Measurements from ENCODE around the gene INAFM1.
A peak's percentile ranks its signal among the peaks of the same experiment; 100 is the strongest.

Gene INAFM1

DNA sequence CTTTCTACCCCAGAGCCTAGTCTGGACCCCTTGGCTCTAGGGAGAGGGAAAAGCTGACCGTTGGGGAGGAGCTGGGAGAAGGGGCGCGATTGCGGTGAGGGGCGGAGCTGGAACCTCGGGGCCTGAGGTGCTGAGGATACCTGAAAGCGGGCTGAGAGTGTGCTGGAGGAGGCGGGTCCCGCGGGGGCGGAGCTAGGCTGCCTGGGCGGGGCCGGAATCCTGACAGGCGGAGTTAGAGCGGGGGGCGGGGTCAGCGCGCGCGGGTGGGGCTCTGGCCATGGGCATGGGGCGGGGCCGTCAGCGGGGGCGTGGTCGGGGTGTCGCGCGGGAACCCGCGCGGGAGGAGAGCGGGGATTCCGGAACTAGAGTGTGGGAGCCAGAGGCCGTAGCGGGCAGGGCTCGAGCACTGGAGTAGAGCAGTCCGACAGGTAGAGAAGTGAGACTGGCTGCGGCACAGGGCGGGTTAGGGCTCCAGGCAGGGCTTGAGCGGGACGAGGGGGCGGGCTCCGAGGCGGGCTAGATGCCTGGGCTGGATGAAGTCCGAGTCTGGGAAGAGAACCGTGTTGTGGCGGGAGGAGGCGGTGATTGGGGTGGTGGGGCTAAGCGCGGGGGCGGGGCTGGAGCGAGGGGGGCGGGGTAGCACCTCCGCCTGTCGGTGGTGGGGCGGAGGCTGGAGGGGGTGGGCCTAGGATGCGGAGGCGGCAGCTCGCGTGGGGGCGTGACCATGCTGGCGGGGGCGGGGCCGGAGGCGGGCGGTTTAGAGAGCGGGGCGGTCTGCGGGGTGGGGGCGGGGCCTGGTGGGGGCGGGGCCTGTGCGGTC lies at the start of gene INAFM1:
INAFM1 (plus strand) TSS at position 815 of the 820 bp plus-strand sequence. CDS start 35 bp downstream, outside the sequence.
- DNase-seq (ENCODE audit: low spot score) = peak; percentile 88

DNA sequence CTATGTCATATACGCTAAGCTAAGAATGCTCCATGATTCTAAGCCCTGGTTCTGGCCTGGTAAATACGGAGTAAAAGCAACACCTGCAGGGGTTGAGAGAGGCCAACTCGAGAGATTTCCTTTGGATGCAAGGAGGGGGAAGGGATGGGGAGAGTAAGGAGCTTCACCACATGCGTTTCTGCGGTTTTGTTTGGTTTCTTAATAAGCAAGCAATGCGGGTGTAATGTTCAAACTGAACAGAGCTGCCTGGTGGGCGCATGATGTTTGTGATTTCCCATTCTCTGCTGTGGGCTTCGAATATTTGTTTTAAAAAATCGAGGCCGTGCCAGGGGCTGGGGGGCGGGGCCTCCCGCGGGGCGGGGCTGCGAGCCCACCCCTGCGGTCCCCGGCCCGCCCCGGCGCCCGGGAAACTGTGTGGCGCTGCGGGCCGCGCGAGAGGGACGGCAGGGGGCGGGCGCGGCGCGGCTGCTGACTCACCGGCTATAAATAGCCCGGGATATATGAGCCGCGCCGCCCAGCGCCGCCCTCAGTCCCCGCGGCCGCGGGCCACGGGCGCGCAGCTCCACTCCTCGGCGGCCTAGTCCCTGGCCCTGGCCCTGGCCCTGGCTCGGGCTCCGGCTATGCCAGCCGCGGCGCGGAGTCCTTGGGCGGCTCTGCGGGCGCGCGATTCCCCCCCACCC lies 48.8 kb upstream of the INAFM1 start:
- peak; percentile 84 for DNase-seq (ENCODE audit: low spot score)

DNA sequence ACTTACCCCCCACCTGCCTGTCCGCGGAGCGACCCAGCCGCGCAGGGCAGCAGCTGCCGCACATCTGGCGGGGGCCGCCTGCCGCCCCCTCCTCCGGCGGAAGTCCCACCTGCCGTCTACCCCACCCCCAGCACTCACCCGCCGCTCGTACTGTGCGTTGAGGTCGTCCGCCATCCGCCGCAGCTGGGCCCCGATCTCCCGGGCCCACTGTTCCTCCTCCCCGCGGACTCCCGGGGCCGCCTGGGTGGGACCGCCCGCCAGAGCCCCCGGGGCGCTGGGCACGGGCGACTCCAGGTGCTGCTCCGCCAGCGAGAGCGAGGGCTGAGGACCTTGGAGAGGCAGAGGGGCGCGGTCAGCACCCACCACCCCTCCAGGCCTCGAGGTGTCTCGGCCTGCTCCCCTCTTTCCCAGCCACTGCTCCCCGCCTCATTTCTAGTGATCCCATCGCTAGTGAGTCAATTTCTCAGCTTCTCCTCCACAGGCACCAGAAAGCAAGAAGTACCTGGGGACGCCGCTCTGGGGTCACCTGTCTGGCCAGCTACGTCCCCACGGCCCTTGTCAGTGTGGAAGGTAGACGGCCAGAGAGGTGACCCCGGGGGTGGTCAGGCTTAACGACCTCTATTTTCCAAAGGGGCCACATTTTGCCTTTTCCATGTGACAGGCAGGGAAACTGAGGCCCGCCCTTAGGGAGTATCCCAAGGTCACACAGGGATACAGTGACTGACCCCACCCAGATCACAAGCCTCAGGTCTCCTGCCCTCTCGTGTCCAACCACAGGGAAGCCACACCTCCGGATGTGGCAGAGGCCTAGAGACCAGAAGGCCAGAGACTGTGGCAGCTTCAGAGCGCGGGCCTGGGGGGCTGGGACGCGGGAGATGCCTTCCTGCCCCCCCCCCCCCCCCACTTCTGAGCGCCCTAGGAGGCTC lies 48.0 kb upstream of the INAFM1 start:
- DNase-seq (ENCODE audit: low spot score) = peak; percentile 93

DNA sequence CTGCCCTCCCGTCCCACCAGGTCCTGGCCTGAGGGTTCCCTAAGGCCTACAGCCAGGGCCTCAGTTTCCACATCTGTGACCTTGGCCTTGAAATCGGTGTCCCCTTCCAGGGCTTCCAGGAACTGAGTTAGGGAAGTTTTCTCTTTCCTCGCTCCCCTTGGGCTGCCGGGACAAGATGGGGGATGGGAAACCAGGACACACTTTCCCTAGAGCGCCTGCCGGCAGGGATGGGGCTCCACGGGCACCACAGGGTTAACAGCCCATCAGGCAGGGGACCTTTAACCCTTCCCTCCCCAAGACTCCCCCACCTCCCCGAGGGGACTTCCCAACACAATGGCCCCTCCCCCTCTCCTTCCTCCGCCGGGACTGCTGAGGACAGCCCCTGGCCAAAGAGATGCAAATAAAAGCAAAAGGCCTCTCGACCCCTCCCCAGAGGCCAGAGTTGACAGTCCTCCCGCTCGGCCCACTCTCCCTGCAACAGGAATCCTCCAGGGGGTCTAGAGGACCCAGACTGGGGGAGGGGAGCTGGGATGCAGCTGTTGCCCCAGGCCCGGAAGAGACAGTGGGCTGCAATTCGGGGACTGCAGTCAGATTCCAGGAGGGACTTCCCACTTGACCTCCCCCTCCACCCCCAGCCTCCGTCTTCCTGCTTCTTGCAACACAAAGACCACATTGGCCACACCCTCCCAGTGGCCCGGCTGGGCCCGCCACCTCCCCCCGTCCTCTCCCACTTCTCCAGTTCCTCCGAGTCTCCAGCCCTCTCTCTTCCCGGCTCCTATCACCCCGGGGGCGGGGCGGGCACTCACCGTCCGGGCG lies 47.1 kb upstream of the INAFM1 start:
- DNase-seq (ENCODE audit: low spot score) = peak; percentile 94

DNA sequence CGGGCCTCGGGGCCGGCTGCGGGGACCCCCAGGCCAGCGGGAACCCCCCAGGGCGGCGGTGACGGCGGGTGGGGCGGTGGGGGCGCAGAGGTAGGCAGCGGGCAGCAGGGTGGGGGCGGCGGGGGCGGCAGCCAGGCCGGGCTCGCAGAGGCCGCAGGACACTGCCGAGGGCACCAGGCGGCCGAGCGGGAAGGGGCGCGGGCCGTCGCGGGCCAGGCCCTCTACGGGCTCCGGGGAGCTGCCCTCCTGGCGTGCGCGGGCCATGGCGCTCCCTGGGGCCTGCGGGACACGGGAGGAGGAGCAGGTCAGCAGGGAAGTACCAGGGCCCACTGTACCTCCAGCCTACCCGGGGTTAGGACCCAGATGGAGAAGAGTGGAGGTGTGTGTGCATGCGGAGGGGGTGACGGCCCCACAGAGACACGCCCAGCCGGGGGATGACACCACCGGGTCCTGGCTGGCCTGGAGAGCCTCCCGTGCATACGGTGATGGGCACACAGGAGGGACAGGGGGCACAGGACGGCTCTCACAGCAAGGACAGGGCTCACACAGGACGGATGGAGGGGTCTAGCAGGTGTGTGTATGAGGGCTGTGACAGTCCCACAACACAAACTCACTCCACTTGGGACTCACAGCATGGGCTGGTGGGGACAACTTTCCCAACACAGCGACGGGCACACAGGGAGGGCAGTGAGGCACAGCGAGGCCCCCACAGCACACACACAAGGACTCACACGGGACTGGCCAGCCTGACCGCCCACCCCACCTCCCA lies 46.3 kb upstream of the INAFM1 start:
- DNase-seq (ENCODE audit: low spot score) = peak; percentile 80

DNA sequence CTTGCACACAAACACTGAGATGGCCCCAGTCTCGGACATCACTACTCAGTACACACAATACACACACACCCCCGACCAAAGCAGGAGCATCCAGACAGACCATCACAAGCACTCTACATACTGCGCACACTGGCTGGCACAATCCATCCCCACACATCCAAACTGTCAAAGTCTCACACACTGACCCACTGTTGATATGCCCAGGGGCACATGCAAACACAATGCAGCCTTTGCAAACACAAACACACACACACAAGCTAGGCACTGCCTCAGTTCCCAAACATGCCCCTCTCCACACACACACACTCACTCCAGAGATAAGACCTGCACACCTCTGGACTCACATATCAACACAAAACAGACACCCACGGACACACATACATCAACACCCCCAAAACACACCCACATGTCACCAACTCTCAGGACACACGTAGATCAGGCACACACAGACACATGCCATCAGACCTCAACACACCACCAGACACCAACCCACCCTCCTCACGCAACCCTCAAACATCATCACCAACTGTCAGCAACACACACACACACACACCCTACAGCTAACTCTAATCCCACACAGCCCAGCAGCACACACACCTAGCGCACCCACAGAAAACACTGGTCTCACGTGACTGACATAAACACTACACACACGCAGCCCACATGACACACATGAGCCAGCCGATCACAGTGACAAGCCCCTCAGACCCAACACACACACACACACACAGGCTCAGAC lies 45.6 kb upstream of the INAFM1 start:
- DNase-seq (ENCODE audit: low spot score) = peak; percentile 52

DNA sequence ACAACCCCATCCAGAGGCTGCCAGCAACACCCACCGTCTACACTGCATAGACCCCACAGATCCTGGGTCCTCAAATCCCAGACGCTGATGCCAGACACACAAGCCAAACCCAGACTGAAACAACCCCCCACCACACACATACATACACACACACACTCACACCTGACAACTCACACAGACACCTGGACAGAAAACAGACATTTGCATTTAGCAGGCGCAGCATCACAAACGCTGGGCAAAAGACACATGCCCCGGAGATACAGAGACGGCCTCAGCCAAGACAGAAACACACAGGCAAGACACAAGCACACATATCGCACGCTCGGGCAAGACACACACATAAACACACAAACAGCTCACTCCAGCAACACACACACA lies 45.0 kb upstream of the INAFM1 start:
- peak; percentile 50 for DNase-seq (ENCODE audit: low spot score)

DNA sequence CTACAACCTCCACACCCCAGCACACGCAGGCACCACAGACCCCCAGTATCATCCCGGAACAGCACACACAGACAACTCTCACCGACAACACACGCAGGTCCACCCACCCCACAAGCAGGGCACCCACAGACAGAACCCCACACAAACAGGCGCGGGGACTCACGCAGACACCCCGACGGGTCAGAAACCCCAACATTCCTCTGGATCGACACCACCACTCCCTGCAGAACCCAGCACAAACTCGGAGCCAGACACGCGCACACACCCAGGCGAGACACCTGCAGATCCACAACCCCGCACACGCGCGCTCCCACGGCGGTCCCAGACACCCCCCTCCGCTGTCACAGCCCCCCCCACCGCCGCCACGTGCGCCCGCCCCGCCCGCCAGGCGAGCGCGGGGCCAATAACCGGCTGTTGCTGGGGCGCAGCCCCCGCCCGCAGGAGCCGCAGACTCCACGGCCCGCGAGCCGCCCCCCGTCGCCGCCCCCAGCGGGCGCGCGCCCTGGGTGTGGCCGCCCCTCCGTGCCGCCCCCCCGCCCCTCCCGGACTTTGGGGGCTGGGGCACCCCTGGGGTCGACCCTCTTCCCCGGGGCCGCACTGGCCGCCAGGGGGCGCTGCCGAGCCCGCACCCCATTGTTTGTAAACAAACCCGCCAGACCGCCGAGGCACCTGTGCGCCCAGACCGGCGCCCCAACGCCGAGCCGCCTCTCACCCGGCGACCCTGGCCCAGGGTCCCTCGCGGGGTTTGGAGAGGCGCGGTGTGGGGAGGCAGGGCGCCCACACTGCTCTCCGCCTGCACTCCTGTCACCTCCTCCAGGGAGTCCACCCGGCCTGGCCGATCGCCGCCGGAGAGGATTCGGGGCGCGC lies 44.4 kb upstream of the INAFM1 start:
- peak; percentile 51 for DNase-seq (ENCODE audit: low spot score)

DNA sequence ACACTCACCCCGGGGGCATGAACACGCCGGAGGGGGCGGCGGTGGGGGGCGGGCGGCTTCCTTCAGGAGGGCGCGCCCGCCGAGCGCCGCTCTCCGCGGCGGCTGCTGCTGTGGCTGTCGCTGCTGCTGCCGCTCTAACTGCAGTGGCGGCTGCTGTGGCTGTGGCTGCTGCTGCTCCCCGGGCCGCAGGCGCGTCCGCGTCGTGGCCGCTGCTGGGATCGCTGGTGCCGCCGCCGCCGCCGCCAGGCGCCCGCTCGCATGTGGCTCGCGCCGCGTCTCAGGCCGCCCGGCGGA lies 43.8 kb upstream of the INAFM1 start, which contains the start of gene BBC3:
BBC3 (minus strand) TSS at position 279 of the 294 bp plus-strand sequence. CDS start 2,768 bp downstream, outside the sequence.
- no peak for DNase-seq (ENCODE audit: low spot score)

DNA sequence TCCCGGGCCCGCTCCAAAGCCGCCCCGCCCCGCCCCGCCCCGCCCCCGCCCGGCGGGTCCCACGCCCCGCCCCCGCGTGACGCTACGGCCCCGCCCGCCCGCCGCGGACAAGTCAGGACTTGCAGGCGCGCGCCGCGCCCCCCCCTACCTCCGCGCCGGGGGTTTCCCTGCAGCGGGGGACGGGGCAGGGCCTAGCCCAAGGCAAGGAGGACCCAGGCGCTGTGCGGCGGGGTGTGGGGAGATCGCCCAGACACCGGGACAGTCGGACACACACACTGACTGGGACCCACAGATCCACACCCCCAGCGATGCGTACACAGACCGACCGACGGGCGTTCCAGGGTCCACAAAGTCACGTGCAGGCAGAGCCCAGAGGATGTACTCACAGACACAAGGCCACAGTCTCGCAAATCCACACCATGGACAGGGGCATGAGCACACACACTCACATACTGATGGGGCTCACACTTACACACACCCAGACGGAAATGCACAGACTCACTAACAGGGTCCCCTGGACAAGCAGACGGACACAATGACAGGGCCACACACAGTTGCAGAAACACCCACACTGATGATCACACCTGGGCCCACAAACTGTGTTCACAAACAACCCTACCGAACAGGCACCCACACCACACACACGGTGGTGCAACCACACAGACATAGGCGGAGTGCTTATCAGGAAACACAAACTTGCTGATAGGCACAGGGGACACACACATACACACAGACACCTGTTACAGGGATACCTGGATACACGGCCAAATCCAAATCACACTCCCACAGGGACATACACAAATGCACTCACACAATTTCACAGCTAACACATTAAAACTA lies 43.2 kb upstream of the INAFM1 start:
- peak; percentile 84 for DNase-seq (ENCODE audit: low spot score)

DNA sequence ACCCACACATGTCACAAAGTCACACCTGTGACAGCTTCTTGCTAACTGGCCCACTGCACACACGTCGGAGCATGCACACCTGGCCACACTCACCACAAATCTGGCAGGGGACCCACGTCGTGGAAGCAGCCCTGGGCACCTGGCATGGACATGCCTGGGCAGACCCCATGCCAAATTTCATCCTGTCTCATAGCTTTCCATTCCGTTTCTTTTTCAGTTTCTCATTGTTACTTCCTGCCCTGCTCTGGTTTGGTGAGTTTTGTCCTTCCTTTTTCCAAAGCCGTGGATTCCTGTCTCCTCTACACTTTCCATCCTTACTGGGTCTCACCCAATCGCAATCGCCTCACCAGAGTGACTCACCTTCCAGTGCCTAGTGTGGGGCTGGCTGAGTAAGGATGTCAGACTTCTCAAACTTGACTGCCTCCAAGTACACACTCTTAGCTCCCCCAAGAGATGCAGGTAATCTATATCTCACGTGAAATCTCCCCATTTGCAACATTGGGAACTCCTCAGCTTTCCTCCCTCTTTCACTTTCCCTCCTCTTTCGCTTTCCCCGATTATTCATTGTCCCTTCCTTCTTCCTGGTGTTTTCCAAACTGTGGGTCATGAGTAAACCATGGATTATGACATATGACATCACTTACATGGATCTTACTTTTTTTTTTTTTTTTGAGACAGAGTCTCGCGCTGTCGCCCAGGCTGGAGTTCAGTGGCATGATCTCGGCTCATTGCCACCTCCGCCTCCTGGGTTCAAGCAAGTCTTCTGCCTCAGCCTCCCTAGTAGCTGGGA lies 42.1 kb upstream of the INAFM1 start:
- DNase-seq (ENCODE audit: low spot score) = peak; percentile 90

DNA sequence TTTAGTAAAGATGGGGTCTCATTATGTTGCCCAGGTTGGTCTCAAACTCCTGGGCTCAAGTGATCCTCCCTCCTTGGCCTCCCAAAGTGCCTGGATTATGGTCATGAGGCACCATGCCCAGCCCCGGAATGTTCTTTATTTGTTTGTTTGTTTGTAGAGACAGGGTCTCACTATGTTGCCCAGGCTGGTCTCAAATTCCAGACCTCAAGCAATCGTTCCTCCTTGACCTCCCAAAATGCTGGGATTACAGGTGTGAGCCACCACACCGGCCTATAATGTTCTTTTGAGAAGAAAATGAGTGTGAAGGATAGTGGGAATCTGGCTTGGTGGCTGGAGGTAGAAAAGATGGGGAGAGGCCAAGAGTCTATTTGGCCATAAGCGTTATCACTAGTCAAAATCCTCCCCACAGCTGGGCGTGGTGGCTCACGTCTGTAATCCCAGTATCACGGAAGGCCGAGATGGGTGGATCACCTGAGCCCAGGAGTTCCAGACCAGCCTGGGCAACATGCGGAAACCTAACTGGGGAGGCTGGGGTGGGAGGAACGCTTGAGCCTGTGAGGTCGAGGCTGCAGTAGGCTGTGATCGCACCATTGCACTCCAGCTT lies 38.5 kb upstream of the INAFM1 start:
- DNase-seq (ENCODE audit: low spot score) = no peak

DNA sequence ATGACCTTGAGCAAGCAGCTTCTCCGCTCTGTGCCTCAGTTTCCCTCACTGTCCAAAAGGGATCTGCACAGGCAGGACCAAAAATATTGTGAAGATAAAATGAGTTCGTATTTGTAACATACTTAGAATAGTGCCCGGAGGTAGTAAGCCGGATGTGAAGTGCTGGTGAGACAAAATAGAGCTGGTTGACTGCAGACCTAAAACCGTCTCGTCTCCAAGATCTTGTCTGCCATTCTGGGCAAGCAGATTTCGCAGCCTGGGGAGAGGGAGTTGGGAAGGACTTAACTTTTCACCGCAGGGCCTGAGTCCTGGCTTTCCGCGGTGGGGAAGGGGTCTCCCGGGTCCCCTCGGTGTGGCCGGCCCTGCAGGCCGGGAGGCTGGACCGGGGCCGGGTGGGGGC lies 35.5 kb upstream of the INAFM1 start:
- no peak for DNase-seq (ENCODE audit: low spot score)

DNA sequence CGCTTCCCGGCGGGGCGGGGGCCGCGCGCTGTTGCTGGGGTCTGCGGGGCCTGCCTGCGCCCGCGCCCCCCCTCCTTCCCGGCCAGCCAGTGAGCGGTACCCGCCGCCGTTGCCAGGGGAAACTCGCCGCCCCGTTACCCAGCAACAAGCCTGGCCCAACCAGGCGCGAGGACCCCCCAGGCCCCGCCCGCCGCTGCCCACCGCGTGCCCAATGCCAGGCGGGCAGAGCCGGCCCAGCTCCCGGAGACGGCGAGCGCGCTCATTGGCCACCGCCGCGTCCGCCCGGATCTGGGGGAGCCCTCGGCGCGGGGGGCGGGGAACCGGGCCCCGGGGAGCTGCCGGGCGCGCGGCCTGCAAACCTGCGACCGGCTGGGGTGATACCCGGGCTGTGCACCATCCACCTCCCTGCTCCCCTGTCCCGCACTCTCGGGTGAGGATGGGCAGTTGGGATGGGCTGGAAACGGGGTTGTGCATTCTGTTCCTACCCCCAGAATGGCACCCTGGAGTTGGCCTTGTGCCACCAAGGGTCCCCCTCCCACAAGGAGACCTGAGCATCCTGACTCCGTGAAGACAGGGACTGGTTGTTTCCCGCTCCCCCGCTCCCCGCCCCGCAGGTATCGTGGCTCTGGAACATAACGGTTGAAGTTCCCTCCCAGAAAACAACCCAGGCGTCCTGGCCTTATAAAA lies 34.9 kb upstream of the INAFM1 start:
- no peak for DNase-seq (ENCODE audit: low spot score)

DNA sequence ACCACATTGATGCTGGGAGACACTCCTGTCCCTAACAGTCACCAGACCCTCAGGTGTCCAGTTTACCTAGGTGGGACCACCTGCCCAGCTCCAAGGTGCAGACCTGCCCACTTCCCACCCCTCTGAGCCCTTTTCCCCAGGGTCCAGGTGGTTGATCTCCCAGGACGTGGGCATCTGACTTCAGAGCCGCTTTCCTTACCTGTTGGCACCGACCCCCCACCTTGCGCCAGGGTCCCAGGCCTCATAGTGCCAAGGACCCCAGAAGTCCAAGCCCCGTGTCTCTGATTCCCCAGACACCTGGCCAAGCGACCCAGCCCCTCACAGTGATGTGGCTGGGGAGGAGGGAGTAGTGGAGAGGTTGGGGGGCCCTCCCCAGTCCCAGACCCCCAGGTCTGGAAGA lies 34.1 kb upstream of the INAFM1 start:
- no peak for DNase-seq (ENCODE audit: low spot score)

All from RKO (cell line).